Activated CD4-positive, alpha-beta T cell treated with anti-CD3 and anti-CD28 coated beads, Interleukin-2, amount 50 U/mL, for 48 hours (primary cell): ENCODE data around the gene DDB1.

Experiments used
- DNase-seq, 2 experiments: peaks; one replicate each; pipeline ENCODE4 v3.0.0-alpha.2; 2020

The DDB1 gene

DNA sequence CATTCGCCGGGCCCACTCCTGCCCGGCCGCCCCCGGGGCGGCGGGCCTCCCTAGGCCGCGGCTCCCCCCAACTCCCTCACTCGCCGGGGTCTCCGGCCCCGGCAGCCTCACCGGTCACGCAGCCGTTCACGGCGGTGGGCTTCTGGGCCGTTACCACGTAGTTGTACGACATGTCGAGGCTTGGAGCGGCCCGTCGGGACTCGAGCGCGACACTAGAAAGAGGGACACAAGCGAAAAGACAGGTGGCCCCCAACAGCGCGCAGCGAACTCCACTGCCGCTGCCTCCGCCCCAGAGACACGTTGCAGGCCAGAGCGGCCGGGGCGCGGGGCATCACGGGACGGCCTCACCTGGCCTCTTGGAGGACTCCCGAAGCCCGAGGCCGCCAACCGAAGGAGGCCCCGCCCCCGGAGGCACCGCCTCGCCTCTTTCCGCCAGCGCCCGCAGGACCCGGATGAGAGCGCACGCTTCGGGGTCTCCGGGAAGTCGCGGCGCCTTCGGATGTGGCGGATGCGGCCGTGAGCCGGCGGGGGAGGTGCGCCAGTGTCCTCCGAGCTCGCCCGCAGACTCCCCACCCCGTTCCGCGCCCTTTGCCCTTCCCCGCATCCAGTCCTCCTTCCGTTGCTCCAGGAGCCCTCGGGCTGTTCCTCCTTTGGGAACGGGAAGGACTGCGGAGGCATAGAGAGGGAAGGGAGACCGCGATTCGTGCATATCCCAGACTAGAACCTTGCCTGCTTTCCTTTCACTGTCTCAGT is at the start of gene DDB1, which contains the start of gene TKFC:
DDB1 (minus strand) TSS at position 309 of the 753 bp plus-strand sequence; CDS start at position 172, 137 bp downstream.
TKFC (plus strand) TSS at position 432 of the 753 bp plus-strand sequence. CDS start 1,501 bp downstream, outside the sequence.
- DNase-seq = peak; percentile 98

DNA sequence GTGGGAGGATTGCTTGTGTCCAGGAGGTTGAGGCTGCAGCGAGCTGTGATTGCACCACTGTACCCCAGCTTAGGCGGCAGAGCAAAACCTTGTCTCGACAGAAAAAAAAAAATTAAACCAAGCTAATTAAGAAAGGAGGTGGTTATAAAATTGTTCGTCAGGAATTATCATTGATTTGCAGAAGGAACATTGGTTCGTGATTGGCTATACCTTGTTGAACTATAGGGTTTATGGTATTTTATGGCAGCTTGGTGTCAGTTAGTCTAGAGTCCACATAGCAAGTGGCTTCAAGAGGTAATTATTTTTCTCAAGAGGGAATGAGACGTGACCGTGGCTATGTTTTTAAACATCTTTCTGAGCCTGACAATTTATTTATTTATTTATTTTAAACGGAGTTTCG is 48.0 kb upstream of the DDB1 start:
- DNase-seq = no peak

DNA sequence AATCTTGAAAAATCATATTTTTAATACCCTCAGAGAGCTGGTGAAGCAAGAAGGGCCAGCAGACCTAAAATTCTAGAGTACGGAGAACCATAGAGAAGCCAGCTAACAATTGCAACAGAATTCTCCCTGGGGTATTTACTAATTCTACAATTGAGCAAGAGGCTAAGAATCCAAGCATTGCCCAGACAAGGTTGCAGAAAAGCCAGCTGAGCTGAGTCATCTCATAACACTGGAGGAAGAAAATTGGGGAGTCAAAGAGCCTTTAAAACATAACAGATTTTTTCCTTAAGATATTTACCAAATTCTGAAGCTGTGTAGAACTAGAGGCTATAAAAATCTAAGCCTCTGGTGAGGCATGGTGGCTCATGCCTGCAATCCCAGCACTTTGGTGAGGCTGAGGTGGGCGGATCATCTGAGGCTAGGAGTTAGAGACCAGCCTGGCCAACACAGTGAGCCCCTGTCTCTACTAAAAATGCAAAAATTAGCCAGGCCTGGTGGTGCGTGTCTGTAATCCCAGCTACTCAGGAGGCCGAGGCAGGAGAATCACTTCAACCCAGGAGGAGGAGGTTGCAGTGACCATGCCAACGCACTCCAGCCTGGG is 45.9 kb upstream of the DDB1 start:
- no peak for DNase-seq

DNA sequence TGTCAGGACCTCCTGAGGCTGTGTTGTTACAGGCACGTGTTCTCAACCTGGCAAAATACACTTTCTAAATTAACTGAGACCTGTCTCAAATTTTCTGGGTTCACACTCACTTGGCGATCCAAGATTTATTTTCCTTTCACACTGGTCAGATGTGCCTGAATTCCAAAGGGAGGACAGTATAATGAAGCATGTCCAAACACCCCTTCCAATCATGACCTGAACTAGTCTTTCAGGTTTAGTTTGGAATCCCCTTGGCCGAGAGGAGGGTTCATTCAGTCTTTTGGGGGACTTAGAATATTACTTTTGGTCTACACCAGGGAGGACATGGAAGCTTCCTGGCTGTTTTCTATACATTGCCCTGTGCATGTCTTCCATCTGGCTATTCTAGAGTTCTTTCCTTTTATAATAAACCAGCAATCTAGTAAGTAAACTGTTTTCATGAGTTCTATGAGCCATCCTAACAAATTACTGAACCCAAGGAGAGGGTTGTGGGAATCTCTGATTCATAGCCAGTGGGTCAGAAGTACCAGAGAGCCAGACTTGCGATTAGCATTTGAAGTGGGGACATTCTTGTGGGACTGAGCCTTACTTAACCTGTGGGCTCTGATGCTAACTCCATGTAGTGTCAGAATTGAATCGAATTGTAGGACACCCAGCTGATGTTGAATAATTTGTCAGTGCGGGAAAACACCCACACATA is 44.7 kb upstream of the DDB1 start:
- DNase-seq = no peak

GRCh38 chr11:61375761-61376108 is 42.8 kb upstream of the DDB1 start:
- no peak for DNase-seq

DNA sequence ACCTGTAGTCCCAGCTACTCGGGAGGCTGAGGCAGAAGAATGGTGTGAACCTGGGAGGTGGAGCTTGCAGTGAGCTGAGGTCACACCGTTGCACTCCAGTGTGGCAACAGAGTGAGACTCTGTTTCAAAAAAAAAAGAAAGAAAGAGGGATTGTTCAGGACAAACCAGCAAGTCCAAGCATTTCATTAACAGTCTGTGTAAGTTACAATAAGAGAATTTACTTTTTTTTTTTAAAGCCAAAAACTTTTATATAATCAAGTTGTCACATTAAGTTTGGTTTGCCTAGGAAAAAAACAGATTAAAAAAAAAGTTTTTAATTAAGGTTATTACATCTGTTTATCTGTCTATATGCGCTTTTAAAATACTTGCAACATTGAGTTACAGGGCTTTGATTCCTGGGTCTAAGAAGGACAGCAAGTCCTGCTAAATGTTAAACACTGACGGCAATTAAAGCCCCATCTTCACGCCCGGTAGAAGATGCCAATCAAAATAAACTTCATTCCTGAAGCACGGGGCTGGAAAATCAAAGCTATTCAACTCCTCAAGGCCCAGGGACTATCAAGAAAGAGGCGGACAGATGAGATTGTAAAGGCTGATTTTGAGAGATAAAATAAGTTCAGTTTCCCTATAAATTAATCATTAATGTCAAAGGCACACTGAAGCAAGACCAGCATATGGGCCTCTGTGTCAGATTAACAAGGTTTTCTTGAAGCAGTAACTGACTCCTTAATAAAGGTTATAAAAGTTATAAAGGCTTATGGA is 39.9 kb upstream of the DDB1 start:
- no peak for DNase-seq

DNA sequence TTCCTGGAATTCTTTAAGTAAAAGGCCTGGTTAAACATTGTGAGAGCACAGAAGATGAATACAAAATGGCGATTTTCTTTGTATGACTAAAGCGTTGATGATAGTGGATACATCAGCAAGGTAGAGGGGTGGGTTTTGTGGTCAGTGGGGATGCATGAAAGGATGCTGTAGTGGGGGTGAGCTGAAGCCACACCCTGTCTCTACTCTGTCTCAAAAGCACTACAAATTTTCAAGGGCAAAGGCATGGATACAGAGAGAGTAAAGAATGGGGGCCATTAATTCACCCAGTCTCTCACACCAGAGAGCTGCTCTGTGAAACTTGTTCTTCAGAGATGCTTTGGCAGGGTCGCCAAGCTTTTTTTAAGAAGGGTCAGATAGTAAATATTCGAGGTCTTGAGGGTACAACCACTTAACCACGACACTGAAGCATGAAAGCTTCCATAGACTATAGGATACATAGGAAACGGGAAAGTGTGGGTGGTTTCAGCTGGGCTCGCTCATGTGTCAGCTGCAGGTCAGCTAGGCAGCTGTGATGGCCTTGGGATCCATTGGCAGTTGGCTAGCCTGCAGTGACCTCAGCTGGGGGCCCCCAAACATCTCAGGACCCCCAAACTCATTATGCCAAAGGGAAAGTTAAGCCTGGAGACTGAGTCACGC is 37.6 kb upstream of the DDB1 start:
- no peak for DNase-seq

DNA sequence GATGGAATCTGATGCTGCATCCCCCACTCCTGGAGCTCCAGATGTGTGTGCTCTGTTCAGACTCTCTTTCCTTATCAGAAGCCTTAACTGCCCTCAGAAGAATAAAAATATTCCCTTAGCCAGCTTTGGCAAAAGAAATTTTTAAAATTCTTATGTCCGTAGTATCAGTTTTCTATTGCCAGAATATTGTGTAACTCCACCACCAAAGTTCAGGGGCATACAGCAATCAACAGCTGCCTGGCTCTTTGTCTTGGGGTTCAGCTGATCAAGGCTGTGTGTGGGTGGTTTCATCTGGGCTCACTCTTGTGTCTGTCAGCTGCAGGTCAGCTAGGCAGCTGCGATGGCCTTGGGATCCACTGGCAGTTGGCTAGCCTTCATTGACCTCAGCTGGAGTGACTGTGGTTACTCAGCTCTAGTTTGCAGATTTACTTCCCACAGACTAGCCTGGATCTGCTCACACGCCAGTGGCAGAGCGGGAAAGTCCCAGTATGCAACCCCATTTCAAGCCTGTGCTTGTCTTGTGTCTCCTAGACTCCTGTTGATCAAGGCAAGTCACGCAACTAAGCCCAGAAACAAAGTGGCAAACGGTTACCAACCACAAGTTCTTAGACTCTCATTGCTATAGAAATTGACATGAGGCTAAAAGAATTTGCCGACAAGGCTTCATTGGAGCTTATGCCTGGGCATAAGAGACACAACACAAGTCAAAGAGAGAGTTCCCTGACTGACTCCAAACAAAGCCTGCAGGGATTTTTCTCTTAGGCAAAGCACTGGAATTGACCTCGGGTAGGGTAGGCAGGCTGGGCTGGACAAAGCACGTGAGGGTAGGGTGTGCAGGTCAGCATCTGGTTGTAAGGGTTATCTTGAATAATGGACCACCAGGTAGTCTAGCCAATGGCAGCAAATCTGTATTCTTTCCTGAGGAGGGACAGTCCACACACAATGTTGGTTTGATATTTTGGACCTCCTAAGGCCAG is 36.8 kb upstream of the DDB1 start:
- no peak for DNase-seq

DNA sequence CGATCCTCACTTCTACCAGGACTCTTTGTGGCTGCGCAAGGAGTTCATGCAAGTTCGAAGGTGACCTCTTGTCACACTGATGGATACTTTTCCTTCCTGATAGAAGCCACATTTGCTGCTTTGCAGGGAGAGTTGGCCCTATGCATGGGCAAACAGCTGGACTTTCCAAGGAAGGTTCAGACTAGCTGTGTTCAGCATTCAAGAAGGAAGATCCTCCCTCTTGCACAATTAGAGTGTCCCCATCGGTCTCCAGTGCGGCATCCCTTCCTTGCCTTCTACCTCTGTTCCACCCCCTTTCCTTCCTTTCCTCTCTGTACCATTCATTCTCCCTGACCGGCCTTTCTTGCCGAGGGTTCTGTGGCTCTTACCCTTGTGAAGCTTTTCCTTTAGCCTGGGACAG is 35.7 kb upstream of the DDB1 start:
- no peak for DNase-seq

- DNase-seq = no peak
These were observed 34.5 kb upstream of the DDB1 start for GRCh38 chr11:61367406-61367805.

DNA sequence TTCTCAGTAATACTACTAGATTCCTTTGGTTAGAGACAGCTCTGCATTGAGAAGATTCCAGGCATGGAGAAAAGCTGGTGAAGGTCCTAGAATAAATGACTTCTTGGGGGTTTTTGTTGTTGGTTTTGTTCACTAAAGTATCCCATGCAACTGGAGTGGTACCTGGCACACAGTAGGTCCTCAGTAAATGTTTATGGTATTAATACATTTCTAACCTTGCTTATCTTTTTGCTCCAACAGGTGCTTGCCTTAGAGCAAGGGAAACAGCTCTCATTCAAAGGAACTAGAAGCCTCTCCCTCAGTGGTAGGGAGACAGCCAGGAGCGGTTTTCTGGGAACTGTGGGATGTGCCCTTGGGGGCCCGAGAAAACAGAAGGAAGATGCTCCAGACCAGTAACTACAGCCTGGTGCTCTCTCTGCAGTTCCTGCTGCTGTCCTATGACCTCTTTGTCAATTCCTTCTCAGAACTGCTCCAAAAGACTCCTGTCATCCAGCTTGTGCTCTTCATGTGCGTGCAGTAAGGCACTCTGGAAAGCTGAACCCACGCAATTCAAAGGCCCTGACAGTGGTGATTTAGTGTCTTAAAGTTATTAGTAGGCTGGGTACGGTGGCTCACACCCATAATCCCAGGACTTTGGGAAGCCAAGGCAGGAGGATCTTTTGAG is 31.2 kb upstream of the DDB1 start:
- no peak for DNase-seq

DNA sequence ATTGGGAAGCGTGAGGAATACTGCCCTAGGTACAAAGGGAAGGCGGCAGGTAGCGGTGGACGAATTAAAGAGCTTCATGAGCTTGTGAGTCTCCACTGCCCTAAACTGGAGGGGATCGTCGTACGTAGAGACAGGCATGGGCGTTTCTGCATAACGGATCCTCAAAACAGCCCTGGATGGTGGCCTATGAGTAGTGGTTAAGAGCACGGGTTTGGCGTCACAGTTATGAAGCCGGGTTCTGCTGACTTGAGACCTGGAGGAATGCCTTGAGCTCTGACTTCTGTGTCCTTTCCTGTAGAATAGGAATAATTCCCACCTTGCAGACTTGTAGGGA is 29.6 kb upstream of the DDB1 start:
- DNase-seq = peak in 1 of 2 experiments; percentile 39

GRCh38 chr11:61361741-61362541 is 29.0 kb upstream of the DDB1 start, which contains the start of the genes CYB561A3 and TMEM138:
Gene CYB561A3, minus strand, starts transcription at chr11:61361882. Its CDS starts 5,169 bp downstream, at chr11:61356713.
Gene TMEM138, plus strand, starts transcription at chr11:61362374. Its CDS starts 2,017 bp downstream, at chr11:61364391.
- peak; percentile 90 to 93 for DNase-seq

DNA sequence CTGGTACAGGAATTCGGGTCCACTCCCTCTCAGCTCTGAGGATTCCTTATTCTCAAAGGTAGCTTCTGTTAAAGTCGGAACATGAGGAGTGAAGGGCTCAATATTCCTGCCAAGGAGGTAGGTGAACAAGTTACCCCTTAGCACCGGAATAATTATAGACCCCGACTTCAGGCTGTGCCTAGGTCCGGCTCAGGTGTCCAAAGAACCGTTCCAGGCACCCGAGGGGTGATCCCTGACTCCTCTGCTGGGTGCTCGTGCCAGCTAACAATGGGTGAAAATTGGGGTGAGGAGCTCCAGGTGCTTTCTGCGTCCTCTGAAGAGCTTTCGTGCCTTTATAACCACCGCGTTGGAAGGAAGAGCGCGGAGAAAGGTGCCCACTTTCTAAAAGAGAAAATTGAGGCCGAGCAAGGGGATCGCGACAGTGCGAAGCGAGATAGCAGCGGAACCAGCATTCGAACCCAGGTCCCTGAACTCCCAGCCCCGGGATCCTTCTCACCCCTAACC is 28.4 kb upstream of the DDB1 start:
- no peak for DNase-seq

GRCh38 chr11:61359516-61359915 is 26.6 kb upstream of the DDB1 start:
- no peak for DNase-seq

DNA sequence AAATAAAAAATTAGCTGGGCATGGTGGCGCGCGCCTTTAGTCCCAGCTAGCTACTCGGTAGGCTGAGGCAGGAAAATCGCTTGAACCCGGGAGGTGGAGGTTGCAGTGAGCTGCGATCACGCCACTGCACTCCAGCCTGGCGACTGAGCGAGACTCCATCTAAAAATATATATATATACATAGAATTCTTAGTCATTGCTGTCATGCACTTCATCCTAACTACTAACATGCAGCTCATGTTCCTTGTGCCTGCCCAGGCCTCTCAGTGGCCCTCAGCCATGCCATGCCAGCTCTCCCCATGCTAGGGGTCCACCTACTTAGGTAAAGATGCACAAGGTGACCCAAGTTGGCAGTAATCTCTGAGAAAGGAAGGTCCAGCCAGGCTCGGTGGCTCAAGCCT is 25.7 kb upstream of the DDB1 start:
- DNase-seq = no peak

DNA sequence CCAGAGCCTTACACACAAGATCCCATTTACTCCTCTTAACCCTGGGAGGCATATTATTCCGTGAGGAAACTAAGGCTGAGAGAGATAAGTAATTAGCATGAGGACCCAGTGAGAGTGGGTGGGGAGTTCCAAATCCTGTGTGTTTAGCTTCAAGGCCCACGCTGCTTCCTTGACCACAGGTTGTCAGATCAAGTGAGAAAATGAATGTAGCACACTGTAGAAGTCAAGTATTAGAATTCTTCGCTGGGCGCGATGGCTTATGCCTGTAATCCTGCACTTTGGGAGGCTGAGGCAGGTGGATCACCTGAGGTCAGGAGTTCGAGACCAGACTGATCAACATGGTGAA is 25.0 kb upstream of the DDB1 start:
- DNase-seq = no peak

DNA sequence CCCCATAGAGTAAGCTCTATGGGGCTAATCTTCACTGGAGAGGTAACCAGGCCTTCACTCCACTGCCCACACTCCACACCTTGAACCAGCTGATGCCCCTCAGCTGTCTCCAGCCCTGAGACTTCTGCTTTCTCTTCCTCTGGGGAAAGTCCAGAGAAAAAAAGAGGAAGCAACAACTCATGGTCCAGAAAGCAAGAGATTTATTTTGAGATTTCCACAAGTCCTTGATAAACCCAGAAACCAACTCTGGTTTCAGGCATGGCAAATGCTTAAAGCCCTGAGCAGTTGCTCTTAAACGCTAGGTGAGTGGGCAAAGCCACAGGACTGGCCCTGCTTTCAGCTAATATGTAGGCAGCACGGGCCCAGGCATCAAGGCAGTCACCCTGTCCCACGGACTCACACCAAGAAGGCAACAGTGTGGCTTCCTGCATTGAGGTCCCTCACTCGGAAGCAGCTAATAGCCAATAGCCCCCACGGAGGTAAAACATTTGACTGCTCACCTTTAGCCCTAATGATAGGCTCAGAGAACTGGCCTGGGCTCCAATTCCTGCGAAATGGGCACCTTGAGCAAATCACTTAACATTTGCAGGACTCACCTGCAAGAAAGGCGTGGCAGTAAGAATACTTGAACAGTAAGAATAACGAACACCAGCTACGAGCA is 24.5 kb upstream of the DDB1 start:
- no peak for DNase-seq

DNA sequence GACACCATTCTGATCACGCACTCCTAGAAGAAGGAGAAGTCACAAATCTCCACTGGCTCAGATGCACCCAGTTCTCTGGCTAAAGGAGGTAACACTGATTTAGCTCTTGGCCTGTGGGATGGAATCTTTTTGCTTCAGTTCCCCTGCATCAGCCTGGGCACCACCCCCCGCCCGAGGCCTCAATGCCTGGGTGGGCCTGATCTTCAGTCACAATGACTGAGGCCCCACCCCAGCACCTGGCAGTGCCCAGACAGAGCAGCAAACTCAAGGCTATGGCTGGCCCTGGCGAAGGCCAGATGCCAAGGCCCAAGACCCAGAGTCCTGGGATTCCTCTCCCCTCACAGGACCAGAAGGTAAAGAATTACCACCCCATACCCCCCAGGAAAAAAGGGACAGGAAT is 23.8 kb upstream of the DDB1 start:
- DNase-seq = no peak
